NB4 (cell line): ENCODE data around the gene UNC5C.

Source experiments
- CTCF ChIP-seq: IDR thresholded peaks from one replicate; pipeline ENCODE4 v1.5.1; 2012; ENCODE audit warnings: low read depth, low read length
- POLR2A ChIP-seq: IDR thresholded peaks from 2 replicates; pipeline ENCODE4 v1.6.1; 2011; ENCODE audit warnings: mild to moderate bottlenecking; ENCODE audit not compliant: insufficient read length; ENCODE audit errors: extremely low read depth

DNA sequence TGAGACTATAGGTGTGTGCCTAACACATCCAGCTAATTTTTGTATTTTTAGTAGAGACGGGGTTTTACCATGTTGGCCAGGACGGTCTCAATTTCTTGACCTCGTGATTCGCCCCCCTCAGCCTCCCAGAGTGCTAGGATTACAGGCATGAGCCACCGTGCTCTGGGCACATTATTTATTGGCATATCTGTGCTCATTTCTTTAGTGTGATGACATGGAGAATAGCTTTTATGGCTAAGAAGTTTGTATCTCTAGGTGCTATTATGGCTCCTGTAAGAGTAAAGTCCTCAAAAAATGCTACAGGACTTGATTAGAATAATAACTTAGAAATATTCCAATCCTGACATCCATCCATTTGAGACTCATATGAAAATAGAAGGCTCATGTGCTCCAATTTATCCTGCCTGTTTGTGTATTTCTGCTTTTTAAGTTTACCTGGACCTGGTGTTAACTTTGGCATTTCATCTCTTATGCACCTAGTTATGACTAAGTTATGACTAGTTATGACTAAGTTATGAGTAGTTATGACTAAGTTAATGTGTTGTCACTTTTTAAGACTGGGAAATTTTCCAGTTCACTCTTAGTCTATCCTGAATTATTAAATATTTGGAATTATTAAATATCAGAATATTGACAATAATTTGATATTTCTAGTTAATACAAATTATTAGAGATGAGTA, 36.4 kb upstream of the UNC5C start:
- TF ChIP-seq POLR2A = no peak
- TF ChIP-seq CTCF = no peak
